Common myeloid progenitor, CD34-positive (primary cell): ENCODE measurements around the gene GABRG3.

Source experiments
- CTCF ChIA-PET: fragments of 350-600 bp; sonication (Branson Sonifier 250); formaldehyde crosslinking; loops from one replicate; lab custom pipeline; 2021; ENCODE audit warnings: antibody characterized with exemption; lab: Charles Lee
- POLR2A ChIA-PET: fragments of 350-600 bp; sonication (Branson Sonifier 250); formaldehyde crosslinking; loops from one replicate; lab custom pipeline; 2021; ENCODE audit warnings: antibody characterized with exemption; lab: Charles Lee
- DNase-seq, 3 donors: peaks; one replicate each; pipeline versions ENCODE4 v3.0.0 to v3.0.0-alpha.2; 2013
- H3K27ac ChIP-seq, 2 experiments: 1 replicate in 1 of 2; 2 replicates in 1 of 2; pipeline ENCODE4 v1.7.0; 2013; ENCODE audit warnings: inconsistent platforms in 2 of 2, low read length in 2 of 2, mild to moderate bottlenecking in 2 of 2, low read depth in 1 of 2, moderate library complexity in 1 of 2; ENCODE audit not compliant: severe bottlenecking in 2 of 2, insufficient read depth in 1 of 2, poor library complexity in 1 of 2
- H3K27me3 ChIP-seq, 5 experiments: replicated peaks in 2 of 5; 1 replicate in 3 of 5; 2 replicates in 2 of 5; pipeline versions ENCODE4 v1.6.1 to v1.7.0; 2013; ENCODE audit warnings: low read length in 4 of 5, mild to moderate bottlenecking in 2 of 5, moderate library complexity in 2 of 5, inconsistent platforms in 1 of 5; ENCODE audit not compliant: insufficient read depth in 5 of 5, control insufficient read depth in 4 of 5
- H3K36me3 ChIP-seq, 4 experiments: 1 replicate in 2 of 4; 2 replicates in 2 of 4; pipeline versions ENCODE4 v1.6.1 to v1.7.0; 2013; ENCODE audit warnings: low read length in 3 of 4, control low read depth in 1 of 4, mild to moderate bottlenecking in 1 of 4; ENCODE audit not compliant: control insufficient read depth in 4 of 4, insufficient read depth in 4 of 4
- H3K4me1 ChIP-seq, 4 experiments: 1 replicate in 3 of 4; 2 replicates in 1 of 4; pipeline versions ENCODE4 v1.6.1 to v1.7.1; 2013; ENCODE audit warnings: low read length in 3 of 4, mild to moderate bottlenecking in 3 of 4, control low read depth in 1 of 4, inconsistent platforms in 1 of 4, moderate library complexity in 1 of 4; ENCODE audit not compliant: control insufficient read depth in 4 of 4, insufficient read depth in 4 of 4; ENCODE audit errors: control extremely low read depth in 1 of 4
- H3K4me3 ChIP-seq, 7 experiments: 1 replicate in 4 of 7; 2 replicates in 3 of 7; pipeline versions ENCODE4 v1.5.1 to v1.7.0; 2013; ENCODE audit warnings: mild to moderate bottlenecking in 7 of 7, low read length in 6 of 7, moderate library complexity in 6 of 7, inconsistent platforms in 2 of 7, low read depth in 2 of 7, control low read depth in 1 of 7; ENCODE audit not compliant: insufficient read depth in 4 of 7, control insufficient read depth in 1 of 7; ENCODE audit errors: extremely low read depth in 1 of 7
- H3K9me3 ChIP-seq, 5 experiments: 1 replicate in 4 of 5; 2 replicates in 1 of 5; pipeline versions ENCODE4 v1.6.1 to v1.7.1; 2013; ENCODE audit warnings: low read length in 4 of 5, mild to moderate bottlenecking in 2 of 5, inconsistent platforms in 1 of 5, low read depth in 1 of 5, moderate library complexity in 1 of 5; ENCODE audit not compliant: control insufficient read depth in 4 of 5, insufficient read depth in 2 of 5; ENCODE audit errors: control extremely low read depth in 1 of 5
- WGBS: methylation state at CpG from one replicate; pipeline ENCODE4 v1.1.5; 2013; ENCODE audit not compliant: insufficient coverage; 5-methylcytosine and 5-hydroxymethylcytosine counted together

GABRG3 gene

GRCh38 chr15:27414168-27414870 lies 443.3 kb downstream of the GABRG3 start:
- Histone ChIP-seq H3K9me3 (no peaks in the 10 kb centered on the region), H3K36me3 (no peaks in the 10 kb centered on the region), H3K4me1 (no peaks in the 10 kb centered on the region), H3K27ac (no peak overlapping the region), H3K4me3 (no peak overlapping the region), H3K27me3 (no peaks in the 10 kb centered on the region)
- no peak for DNase-seq
- 94% methylated on average over 7 of the region's 7 CpGs for WGBS
- POLR2A ChIA-PET, result no interaction called here
- CTCF ChIA-PET, result no interaction called here

- ChIA-PET CTCF (no interaction called here), POLR2A (no interaction called here)
- Histone ChIP-seq H3K9me3 (no peaks in the 10 kb centered on the region), H3K27ac (no peak overlapping the region), H3K4me3 (no peak overlapping the region), H3K4me1 (no peaks in the 10 kb centered on the region), H3K27me3 (no peaks in the 10 kb centered on the region), H3K36me3 (no peaks in the 10 kb centered on the region)
- WGBS, result 43% methylated on average over 5 of the region's 5 CpGs
- peak in 2 of 3 donors; percentile 14 to 15 for DNase-seq
Measured at GRCh38 chr15:27418726-27419125, 447.7 kb downstream of the GABRG3 start.

GRCh38 chr15:27422997-27423396 lies 452.0 kb downstream of the GABRG3 start:
- no peak for DNase-seq
- Histone ChIP-seq H3K9me3 (peaks cover 0 to 3% (median 0%) of the 10 kb centered on the region in 5 experiments), H3K27me3 (no peaks in the 10 kb centered on the region), H3K27ac (no peak overlapping the region), H3K4me1 (no peaks in the 10 kb centered on the region), H3K4me3 (no peak overlapping the region), H3K36me3 (no peaks in the 10 kb centered on the region)
- ChIA-PET CTCF (no interaction called here), POLR2A (no interaction called here)

- H3K4me3 ChIP-seq, result no peak overlapping the region
- H3K27ac ChIP-seq, result no peak overlapping the region
- DNase-seq, result no peak
- no CpG with 5 or more reads among the region's 1 CpG for WGBS
- H3K4me1 ChIP-seq, result no peaks in the 10 kb centered on the region
- POLR2A ChIA-PET, result no interaction called here
- CTCF ChIA-PET, result no interaction called here
- no peaks in the 10 kb centered on the region for H3K36me3 ChIP-seq
- H3K9me3 ChIP-seq, result peaks cover 0 to 5% (median 0%) of the 10 kb centered on the region in 5 experiments
- H3K27me3 ChIP-seq, result no peaks in the 10 kb centered on the region
Measured at GRCh38 chr15:27426805-27427204, 455.8 kb downstream of the GABRG3 start.

- H3K9me3 ChIP-seq, result peaks cover 0 to 5% (median 2%) of the 10 kb centered on the region in 5 experiments
- WGBS, result 100% methylated on average over 1 of the region's 1 CpG
- ChIA-PET POLR2A (no interaction called here), CTCF (no interaction called here)
- H3K4me3 ChIP-seq, result no peak overlapping the region
- H3K27me3 ChIP-seq, result no peaks in the 10 kb centered on the region
- H3K4me1 ChIP-seq, result no peaks in the 10 kb centered on the region
- DNase-seq, result no peak
- no peaks in the 10 kb centered on the region for H3K36me3 ChIP-seq
- no peak overlapping the region for H3K27ac ChIP-seq
Measured at GRCh38 chr15:27427276-27427675, 456.3 kb downstream of the GABRG3 start.

GRCh38 chr15:27428151-27428550 lies 457.2 kb downstream of the GABRG3 start:
- Histone ChIP-seq H3K4me1 (no peaks in the 10 kb centered on the region), H3K27ac (no peak overlapping the region), H3K27me3 (no peaks in the 10 kb centered on the region), H3K36me3 (no peaks in the 10 kb centered on the region), H3K4me3 (no peak overlapping the region), H3K9me3 (peaks cover 0 to 6% (median 3%) of the 10 kb centered on the region in 5 experiments)
- ChIA-PET CTCF (no interaction called here), POLR2A (no interaction called here)
- DNase-seq, result no peak
- 100% methylated on average over 2 of the region's 3 CpGs for WGBS

- DNase-seq, result no peak
- ChIA-PET CTCF (no interaction called here), POLR2A (no interaction called here)
- Histone ChIP-seq H3K36me3 (no peaks in the 10 kb centered on the region), H3K27ac (no peak overlapping the region), H3K4me3 (no peak overlapping the region), H3K4me1 (no peaks in the 10 kb centered on the region), H3K9me3 (peaks cover 0 to 6% (median 4%) of the 10 kb centered on the region in 5 experiments), H3K27me3 (no peaks in the 10 kb centered on the region)
- 100% methylated on average over 1 of the region's 4 CpGs for WGBS
Measured at GRCh38 chr15:27429577-27429976, 458.6 kb downstream of the GABRG3 start.
